GM11168 (cell line): ENCODE results near the gene ITGB7.
"Not testable (repeated sequence)": the region's sequence is repeated elsewhere in the genome, so short reads cannot be mapped to it uniquely, and the experiment has no call there.

Experiments
- in situ Hi-C: fragments of 300-500 bp; cut with MboI; formaldehyde crosslinking; loops from one replicate; pipeline ENCODE4 v1.12.0; 2022; ENCODE audit warnings: low sequenced_read_pairs; ENCODE audit not compliant: unreplicated experiment

Gene ITGB7

DNA sequence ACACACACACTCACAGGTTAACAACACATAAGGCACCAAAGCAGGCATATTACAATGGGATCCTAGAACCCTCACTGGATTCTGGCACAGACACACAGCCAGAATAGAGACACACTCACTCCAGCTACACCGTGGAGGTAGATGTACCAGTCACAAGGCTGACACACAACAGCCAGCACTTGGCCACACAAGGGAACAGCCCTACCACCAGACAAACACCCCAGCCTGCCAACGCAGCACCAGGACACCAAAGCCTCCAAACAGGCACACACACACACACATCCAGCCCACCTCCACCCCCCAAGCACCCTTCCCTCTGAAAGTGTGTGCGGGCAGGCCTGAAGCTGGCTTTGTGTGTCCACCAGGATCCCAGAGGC is 10.9 kb upstream of the ITGB7 start:
- in situ Hi-C loops, result no loop called here

DNA sequence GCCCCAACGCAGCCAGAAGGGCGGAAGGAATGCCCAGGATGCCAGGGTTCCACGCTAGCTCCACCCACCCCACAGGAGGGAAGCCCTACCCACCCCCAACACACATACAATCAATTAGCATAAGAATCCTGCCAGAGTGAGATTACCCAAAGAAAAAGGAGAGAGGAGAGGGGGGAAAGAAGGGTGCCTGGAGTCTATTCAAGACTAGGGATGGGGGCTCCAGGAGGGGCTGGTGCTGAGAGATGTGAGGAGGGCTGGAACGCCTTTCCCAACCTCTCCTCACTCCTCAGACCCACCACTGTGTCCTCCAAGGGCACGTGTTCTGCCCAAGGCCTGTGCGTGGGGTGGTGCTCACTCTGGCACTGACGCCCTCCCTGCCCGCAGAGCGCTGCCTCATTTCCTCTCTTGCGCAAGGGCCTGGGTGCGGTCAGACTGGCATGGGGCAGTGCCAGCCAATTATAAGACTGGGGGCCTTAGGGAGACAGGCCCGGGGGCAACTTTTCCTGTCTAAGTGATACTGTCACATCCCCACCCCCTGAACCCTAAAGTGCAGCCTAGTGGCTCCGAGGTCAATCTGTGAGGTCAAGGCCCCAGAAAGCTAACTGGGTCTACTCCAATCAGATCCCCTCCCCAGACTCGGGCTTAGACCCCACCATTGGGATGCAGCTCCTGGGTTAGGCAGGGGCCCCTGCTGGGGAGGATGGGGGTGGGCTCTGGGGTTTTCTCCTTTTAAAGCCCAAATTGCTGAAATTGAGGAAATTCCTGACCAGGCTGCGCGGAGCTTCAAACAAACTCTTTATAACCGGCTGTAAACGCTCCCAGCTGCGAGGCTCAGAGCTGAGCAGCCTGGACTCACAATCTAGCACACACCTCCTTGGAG is 10.2 kb upstream of the ITGB7 start:
- in situ Hi-C loops, result no loop called here

DNA sequence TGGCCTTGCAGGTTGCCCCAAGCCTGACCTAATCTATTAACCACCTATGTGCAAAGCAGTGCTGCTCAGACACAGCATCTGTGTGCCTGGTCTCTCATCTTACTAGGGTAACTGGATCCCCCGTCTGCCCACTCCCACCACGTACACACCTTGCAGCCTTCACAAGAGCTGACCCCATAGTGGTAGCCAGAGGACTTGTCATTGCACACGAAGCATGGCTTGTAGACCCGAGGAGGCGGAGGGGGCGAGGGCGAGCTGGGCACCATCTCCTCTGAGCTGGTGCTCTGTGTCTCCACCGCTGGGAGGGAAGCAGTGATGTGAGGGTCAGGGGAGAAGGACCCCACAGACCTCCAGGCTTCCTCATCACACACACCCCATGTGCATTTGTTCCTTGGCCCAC is 8.4 kb upstream of the ITGB7 start:
- in situ Hi-C loops, result no loop called here

DNA sequence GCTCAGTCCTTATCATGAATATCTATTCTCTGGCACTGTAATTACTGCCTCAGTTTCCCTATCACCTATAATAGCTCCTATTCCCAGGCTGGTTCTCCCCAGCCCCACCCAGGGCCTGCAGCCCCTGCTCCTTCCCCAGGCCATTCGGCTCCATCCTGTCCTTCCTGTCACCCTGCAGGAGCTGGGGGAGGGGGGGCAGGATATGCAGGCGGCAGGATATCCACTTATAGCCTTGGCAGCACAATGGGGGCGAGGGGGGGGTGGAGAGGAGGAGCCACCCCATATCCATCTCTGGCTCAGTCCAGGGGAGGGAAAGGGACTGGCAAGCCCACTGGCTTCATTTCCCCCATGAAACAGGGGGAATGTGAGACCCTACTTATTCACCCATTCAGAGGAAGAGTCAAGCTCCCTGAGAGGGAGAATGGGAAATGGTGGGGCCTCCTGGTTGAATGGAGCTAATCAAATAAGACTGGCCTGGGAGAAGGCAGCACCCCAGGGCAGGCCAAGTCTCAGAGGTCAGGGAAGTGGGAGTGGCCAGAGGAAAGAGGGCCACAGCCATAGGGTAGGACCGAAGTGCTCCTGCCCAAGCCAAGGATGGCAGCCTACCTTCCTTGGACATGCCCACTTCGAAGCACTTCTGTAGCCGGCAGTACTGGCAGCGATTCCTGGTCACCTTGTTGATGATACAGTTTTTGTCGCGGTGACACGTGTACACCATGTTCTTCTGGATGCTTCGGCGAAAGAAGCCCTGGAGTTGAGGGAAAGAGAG is 7.8 kb upstream of the ITGB7 start:
- in situ Hi-C loops, result loop anchor here (5.0 kb wide), 1 partner anchor 72 kb away; no protein-coding TSS in a partner anchor

DNA sequence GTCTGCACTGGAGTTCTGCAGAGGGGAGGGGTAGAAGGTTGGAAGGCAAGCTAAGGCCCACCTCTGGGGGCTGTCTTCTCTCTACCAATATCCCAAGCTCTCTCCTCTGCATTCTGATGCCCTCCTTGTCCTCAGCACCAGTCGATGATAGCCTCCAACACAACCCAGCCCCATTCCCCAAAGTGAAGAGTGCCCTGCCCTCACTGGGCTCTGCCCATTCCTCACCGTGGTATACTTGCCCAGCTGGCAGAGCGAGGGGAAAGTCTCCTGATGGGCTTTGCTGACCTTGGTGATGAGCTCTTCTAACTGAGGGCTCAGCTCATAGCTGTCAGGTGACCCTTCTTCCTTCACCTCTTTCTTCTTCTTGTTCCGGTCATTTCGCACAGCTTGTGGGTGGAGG is 7.2 kb upstream of the ITGB7 start:
- in situ Hi-C loops, result loop anchor here (5.0 kb wide), 1 partner anchor 73 kb away; no protein-coding TSS in a partner anchor

DNA sequence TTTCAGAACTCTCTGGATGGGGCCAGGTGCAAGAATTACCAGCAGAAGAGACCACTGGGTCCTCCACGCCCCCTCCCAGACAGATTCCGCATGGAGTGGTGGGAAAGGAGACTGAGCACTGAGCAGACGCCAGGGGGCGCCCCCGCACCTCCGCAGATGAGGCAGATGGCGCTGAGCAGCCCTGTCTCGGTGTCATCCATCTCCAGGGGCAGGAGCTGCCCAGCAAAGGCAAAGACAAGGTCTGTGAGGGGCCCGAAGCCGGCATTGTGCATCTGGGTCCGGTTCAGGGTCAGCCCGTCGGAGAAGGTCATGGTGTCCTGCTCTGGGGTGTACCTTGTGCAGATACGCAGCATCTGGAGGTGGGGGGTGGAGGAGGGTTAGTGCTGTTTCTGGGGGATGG is 6.3 kb upstream of the ITGB7 start:
- in situ Hi-C loops, result loop anchor here (5.0 kb wide), 1 partner anchor 74 kb away; no protein-coding TSS in a partner anchor

DNA sequence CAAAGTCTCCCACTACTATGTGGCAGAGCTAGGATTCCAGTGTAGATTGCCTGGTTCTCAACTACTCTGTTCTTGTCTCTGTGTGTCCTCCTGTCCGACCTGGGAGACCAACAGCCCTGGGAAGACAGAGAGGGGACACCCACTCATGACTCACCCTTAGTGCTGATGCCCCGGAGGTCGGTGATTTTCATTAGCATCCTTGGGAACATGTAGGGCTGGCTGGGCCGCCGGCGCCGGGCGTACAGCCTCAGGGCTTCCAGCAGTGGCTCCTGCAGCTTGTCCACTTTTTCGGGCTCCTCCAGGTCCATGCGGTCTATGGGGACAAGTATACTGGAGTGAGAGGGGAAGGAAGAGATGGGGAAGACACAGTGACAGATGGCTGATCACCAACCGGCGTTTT is 5.9 kb upstream of the ITGB7 start:
- in situ Hi-C loops, result loop anchor here (5.0 kb wide), 1 partner anchor 74 kb away; no protein-coding TSS in a partner anchor

DNA sequence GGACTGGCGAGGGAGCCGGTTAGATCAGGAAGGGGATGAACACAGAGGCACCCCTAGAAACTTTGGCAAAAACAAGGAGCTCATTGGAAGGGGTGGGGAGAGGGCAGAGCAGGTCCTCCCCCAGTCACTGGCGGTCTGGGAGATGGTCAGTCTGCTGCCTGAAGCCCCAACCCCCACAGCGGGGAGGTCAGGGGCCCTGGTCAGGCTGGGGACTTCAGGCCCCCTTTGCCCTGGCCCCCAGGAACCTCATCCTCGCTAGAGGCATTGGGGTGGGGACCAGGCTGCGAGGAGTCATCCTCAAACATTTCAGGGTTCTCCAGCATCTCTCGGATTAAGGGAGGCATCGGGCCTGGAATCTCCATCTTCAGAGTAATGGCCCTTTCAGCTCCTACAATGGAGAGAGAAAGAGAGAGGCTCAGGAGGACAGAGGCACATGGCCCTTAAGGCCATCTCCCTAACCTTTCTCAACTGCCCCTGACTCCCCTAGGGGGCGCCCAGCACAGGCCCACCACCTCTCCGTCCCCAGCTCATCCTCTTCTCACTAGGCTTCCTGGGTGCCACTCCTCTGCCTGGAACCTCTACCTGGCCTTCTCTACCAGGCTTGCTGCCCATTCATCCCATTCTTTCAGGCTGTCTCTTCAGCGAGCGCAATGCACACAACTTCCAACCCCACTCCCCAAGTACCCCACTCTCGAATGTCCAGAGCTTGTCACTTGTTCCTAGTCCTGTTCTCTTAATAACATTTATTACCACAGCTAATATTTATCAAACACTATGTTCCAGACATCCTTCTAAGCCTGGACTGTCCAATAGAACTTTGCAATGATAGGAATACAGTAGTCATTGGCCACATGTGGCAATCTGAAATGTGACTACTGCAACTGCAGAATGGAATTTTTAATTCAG is 4.7 kb upstream of the ITGB7 start:
- in situ Hi-C loops, result loop anchor here (5.0 kb wide), 1 partner anchor 76 kb away; no protein-coding TSS in a partner anchor

DNA sequence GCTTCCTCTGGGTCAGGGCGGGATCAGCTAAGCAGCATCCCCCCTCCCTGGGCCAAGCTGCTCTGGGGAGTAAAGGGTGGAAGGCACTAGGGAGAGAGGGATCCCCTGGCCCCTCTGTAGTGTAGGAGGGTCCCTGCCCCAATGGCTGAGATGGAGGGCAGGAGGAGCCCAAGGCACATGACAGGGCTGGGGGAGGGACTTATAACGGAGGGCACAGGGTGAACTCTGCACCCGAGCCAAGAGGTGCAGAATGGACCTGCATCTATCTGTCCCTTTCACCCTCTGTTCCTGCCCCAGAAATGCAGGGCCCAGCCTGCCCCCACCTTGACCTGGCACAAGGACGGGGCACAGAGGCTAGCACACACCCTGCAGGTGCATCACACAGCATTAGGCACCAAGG is 3.8 kb upstream of the ITGB7 start:
- in situ Hi-C loops, result loop anchor here (5.0 kb wide), 1 partner anchor 76 kb away; no protein-coding TSS in a partner anchor

DNA sequence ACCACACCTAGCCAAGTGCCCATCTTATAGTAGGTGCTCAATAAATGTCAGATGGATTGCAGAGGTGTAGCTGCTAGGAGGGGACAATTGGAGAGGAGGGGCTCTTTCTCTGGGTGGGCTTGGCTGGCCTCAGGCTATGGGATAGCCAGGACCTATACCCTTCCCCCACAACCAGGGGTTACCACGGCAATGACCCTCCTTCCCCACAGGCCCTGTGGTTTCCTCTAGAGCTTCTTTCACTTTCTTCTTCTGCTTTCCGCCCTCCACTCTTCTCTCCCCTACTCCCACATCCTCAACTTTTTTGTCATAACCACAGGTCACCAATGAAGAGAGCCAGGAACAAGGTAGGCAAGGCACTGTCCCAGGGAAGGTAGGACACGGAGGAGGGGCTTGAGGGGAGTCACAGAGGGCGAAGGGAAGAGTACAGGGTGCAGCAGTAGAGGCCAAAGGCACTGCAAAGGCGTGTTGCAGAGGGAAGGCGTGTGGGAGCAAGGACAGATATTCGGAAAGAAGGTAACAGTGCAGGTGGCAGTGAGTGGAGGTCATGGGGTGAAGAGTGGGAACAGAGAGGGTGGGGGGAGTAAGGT is 1.9 kb upstream of the ITGB7 start:
- in situ Hi-C loops, result no loop called here

DNA sequence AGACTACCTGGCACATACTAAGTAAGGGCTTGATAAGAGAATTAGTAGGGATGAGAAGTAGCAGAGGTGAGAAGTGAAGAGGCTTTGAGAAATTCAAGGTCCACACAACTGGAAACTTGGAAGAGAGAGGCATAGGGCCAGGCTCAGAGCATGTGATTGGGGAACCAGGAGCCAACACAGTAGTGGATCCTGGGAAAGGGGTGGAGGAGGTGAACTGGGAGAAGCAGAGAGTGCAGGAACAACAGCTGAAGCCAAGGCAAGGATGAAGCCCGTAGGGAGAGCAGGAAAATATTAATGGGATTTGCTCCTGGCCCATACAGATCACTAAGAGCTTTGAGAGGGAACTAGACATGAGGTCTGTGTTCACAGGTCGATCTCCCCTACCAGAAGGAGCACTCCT is 1.4 kb upstream of the ITGB7 start:
- in situ Hi-C loops, result no loop called here

DNA sequence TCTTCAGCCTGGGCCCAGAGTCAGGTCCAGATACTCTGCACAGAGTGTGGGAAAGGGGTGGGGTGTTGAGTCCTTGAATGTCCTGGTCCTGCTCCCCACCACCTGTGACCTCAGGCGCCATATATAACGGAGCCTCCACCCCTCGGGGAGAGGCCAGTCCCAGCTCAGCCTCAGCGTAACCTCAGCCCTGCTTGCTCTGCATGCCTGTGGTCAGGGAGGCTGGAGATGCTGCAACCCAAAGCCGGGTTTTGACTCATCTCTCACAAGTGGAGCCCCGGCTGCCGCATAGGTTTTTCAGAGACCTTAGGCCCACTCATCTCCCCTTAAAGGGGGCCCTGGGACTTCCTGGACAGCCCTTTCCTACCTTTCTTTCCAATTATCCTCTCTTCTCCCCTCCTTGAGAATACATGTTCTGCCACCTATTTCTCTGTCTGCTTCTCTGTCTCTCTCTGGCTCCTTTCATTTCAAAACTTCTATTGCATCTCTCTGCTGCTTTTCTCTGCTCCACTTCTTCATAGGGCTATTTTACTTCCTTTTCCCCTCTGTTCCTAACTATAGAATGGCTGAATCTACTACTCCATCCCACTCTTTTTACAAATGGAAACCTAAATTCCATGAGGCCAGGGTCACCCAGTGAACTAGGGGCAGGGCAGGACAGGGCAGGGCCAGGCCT is 1.2 kb downstream of the ITGB7 start:
- in situ Hi-C loops, result no loop called here

DNA sequence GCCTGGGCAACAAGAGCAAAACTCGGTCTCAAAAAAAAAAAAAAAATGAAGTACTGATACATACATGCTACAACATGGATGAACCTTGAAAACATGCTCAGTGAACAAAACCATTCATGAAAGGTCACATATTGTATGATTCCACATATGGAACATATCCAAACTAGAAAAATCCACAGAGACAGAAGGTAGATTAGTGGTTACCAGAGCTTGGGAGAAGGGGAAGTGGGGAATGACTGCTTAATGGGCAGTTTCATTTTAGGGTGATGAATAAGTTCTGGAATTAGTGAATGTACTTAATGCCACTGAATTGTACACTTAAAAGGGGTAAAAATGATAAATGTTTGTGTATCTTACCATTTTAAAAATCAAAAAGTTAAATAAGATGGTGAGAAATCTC is 2.7 kb downstream of the ITGB7 start:
- in situ Hi-C loops, result no loop called here

DNA sequence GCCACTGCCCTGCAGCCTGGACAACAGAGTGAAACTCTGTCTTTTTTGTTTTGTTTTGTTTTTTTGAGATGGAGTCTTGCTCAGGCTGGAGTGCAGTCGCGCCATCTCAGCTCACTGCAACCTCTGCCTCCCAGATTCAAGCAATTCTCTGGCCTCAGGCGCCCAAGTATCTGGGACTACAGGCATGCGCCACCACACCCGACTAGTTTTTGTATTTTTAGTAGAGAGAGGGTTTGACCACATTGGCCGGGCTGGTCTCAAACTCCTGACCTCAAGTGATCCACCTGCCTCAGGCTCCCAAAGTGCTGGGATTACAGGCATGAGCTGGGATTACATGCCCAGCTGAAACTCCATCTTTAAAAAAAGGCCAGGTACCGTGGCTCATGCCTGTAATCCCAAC is 4.7 kb downstream of the ITGB7 start:
- in situ Hi-C loops, result not testable (repeated sequence)

DNA sequence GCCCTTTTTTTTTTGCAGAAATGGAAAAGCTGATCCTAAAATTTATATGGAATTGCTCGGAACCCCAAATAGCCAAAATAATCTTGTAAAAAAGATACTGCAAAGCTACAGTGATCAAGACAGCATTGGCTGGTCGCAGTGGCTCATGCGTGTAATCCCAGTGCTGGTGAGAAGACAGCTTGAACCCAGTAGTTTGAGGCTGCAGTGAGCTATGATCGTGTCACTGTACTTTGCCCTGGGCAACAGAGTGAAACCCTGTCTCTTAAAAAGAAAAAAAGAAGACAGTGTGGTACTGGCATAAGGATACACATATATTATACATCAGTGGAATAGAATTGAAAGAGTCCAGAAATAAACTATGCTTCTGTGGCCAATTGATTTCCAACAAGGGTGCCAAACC is 5.4 kb downstream of the ITGB7 start:
- in situ Hi-C loops, result no loop called here

DNA sequence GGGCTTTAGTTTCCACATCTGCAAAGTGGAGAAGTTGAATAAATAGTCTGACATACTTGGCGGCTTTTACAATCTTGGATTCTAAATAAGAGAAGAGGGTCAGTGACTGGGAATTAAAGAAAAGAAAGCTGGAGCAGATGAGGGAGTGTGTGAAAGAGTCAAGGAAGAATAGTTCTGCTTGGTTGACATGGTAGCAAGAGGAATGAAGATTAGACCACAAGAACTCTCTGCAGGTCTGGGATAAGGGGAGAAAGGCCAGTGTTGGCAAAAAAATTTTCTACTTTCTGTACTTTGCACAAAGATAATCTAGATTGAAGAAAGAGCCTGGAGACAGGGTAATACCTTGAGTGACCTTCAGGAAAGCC is 5.9 kb downstream of the ITGB7 start:
- in situ Hi-C loops, result no loop called here

DNA sequence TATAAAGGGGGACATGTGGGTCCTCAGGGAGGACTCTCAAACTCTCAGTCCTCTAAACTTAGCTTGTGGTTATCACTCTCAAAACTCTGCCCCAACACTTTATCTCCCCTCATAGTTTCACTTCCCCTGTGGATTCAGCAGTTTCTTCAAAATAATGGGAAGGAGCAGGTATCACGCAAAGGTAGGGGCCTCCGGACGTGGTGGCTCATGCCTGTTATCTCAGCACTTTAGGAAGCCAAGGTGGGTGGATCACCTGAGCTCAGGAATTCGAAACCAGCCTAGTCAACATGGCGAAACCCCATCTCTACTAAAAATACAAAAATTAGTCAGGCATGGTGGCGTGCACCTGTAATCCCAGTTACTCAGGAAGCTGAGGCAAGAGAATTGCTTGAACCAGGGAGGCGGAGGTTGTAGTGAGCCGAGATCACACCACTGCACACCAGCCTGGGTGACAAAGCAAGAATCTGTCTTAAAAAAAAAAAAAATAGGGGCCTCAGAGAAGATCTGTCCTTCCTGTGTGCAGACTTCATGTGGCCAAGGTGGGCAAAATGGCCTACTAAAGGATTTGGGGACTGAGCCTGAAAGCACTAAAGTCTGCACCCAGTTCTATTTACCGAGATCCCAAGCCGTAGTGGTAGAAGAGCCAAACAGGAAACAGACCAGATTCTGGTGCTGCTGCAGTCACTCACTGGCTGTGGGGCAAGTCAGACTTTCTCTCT is 6.4 kb downstream of the ITGB7 start:
- in situ Hi-C loops, result no loop called here

DNA sequence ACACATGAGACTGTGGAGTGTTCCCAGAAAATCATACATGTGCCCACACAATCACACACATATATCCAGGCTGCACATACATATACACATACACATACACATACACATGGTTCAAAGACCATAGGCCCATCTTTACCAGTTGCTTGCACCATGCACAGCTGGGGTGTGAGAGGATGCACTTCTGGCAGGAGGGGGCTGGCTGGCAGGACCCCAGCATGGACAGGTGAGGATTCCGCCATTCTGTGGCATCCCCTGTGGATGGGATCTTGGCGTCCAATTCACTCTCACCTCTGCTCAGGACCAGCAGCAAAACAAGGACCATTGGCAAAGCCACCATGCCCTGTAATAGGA is 7.0 kb downstream of the ITGB7 start:
- in situ Hi-C loops, result no loop called here

DNA sequence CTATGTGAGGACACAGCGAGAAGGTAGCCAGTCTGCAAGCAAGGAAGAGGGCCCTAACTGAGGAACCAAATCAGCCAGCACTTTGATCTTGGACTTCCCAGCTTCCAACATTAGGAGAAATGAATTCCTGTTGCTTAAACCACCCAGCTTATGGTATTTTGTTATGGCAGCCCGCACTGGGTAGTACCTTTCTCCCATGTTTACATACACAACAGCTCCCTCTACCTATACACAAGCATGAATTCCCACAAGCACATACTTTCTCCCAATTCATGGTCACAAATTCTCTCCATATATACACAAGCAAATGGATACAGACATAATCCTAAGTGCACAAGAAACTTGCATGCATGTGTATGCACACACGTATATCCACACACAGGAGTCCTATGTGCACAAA is 7.4 kb downstream of the ITGB7 start:
- in situ Hi-C loops, result no loop called here
